BLaER1 (cell line): ENCODE measurements around the gene PTPRM.

Experiments used
- H3K27ac ChIP-seq: shearing (Covaris generic); formaldehyde crosslinking; 2 replicates; pipeline ENCODE4 v1.8.1; 2022
- H3K27me3 ChIP-seq: shearing (Covaris generic); formaldehyde crosslinking; 2 replicates; pipeline ENCODE4 v1.8.1; 2022
- H3K36me3 ChIP-seq: shearing (Covaris generic); formaldehyde crosslinking; 2 replicates; pipeline ENCODE4 v1.8.1; 2022
- H3K4me1 ChIP-seq: shearing (Covaris generic); formaldehyde crosslinking; 2 replicates; pipeline ENCODE4 v1.8.1; 2022
- H3K4me2 ChIP-seq: shearing (Covaris generic); formaldehyde crosslinking; 2 replicates; pipeline ENCODE4 v1.8.1; 2022
- H3K4me3 ChIP-seq: shearing (Covaris generic); formaldehyde crosslinking; 2 replicates; pipeline ENCODE4 v1.8.1; 2022
- H3K9ac ChIP-seq: shearing (Covaris generic); formaldehyde crosslinking; 2 replicates; pipeline ENCODE4 v1.8.1; 2022
- H3K9me3 ChIP-seq: shearing (Covaris generic); formaldehyde crosslinking; 2 replicates; pipeline ENCODE4 v1.8.1; 2022
- H4K20me1 ChIP-seq: shearing (Covaris generic); formaldehyde crosslinking; 2 replicates; pipeline ENCODE4 v1.8.1; 2022
- Cebpa-rat ChIP-seq: shearing (Covaris generic); IDR thresholded peaks from 2 replicates; pipeline ENCODE4 v1.8.1; 2022

PTPRM gene

DNA sequence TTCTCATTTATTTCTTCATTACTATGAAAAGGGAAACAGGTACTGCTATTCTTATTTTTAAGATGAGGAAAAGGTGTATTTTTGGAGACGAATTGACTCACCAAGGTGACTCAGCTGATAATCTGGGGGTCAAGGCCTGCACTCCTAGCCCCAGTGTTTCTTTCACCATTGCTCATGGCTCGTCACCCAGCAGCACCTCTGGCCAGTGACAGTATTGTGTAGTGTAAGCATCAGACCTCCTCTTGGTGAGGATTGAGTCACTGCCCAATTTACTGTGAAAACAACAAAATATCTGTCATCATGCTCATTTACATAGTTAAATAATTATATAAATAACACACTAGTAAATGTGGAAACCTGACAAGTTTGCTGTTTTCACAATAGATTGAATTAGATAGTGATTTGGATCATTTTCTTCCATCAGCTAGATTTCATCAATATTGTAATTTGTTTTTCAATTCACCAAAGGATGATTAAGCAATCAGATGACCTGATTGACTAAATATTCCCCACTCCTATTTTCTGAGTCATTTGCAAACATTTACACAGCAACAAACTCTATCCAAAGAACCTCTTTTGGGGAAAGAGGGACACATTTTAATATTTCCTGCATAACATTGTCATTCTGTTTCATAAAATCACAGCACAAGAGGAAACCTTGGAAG lies 549.4 kb downstream of the PTPRM start:
- Histone ChIP-seq H3K36me3 (no peaks in the 10 kb centered on the region), H3K4me3 (no peak overlapping the region), H4K20me1 (no peaks in the 10 kb centered on the region), H3K27me3 (no peaks in the 10 kb centered on the region), H3K27ac (no peak overlapping the region), H3K4me2 (no peak overlapping the region), H3K9me3 (no peaks in the 10 kb centered on the region), H3K9ac (no peak overlapping the region), H3K4me1 (peaks cover 10% of the 10 kb centered on the region)
- no peak for TF ChIP-seq Cebpa-rat

DNA sequence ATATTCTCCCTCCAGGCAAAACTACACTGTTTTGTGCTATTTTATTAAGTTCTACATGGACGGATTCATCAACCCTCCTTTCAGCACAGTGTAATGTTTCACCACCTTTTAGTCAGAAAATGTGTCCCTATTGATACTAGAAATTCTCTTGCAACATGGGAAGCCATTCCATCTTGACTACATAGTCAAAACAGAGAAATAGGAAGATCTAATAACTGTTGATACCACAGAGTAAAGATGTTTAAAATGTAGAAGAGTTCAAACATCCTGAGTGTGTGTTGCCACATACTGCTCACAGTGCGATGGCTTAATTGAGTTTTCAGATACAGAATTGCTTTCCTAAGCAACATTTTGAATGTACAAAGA lies 549.9 kb downstream of the PTPRM start:
- Histone ChIP-seq H3K4me2 (no peak overlapping the region), H3K9me3 (no peaks in the 10 kb centered on the region), H3K9ac (no peak overlapping the region), H3K36me3 (no peaks in the 10 kb centered on the region), H4K20me1 (no peaks in the 10 kb centered on the region), H3K27ac (no peak overlapping the region), H3K27me3 (no peaks in the 10 kb centered on the region), H3K4me3 (no peak overlapping the region), H3K4me1 (peaks cover 10% of the 10 kb centered on the region)
- no peak for TF ChIP-seq Cebpa-rat

DNA sequence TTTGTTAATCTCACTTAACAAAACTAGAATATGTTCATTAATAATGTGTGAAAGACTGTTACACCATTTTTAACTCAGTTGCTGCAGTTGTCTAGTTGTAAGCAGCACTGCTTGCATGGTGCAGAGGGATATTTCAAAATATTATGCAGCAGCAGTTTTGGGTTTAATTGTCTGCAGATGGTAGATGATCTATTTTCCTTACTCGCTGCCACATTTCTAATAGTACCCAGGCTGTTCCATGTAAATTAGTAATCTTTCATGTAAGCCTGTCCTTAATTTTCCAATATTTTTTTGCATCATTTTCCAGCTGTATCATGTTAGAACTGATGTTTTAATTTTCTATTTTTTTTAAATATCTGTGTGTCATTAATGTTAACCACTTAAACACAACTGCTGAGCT lies 554.0 kb downstream of the PTPRM start:
- Histone ChIP-seq H3K9ac (no peak overlapping the region), H3K27me3 (no peaks in the 10 kb centered on the region), H3K27ac (no peak overlapping the region), H3K4me2 (no peak overlapping the region), H3K4me3 (no peak overlapping the region), H3K4me1 (no peaks in the 10 kb centered on the region), H3K9me3 (no peaks in the 10 kb centered on the region), H4K20me1 (no peaks in the 10 kb centered on the region), H3K36me3 (no peaks in the 10 kb centered on the region)
- no peak for TF ChIP-seq Cebpa-rat

DNA sequence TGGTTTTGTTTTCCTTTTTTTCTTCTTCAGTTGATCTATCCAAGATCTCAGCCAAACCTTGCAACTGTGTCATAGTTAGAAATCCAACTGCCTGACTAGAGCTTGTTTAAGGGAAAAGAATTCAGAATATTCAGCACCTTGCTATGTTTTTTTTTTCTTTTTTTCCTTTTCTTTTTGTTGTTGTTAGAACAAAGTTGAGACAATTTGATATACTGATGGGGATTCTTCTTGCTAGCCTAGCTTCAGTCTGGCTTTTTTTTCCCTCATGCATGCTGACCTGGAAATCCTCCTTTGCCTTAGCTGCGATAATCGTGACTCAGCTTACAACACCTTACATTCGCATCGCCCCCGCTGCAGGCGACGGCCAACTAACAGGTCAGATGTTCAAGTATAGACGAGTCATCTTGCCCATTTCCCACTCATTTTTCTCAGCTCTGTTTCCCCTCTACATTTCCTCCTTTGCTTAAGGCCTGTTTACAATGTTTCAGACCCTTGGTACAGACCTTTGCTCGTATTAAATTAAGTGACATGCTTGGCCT lies 554.9 kb downstream of the PTPRM start:
- H3K9me3 ChIP-seq, result no peaks in the 10 kb centered on the region
- no peak for TF ChIP-seq Cebpa-rat
- no peaks in the 10 kb centered on the region for H3K27me3 ChIP-seq
- H3K4me3 ChIP-seq, result no peak overlapping the region
- H4K20me1 ChIP-seq, result no peaks in the 10 kb centered on the region
- H3K4me2 ChIP-seq, result no peak overlapping the region
- no peak overlapping the region for H3K27ac ChIP-seq
- no peaks in the 10 kb centered on the region for H3K4me1 ChIP-seq
- no peak overlapping the region for H3K9ac ChIP-seq
- no peaks in the 10 kb centered on the region for H3K36me3 ChIP-seq

DNA sequence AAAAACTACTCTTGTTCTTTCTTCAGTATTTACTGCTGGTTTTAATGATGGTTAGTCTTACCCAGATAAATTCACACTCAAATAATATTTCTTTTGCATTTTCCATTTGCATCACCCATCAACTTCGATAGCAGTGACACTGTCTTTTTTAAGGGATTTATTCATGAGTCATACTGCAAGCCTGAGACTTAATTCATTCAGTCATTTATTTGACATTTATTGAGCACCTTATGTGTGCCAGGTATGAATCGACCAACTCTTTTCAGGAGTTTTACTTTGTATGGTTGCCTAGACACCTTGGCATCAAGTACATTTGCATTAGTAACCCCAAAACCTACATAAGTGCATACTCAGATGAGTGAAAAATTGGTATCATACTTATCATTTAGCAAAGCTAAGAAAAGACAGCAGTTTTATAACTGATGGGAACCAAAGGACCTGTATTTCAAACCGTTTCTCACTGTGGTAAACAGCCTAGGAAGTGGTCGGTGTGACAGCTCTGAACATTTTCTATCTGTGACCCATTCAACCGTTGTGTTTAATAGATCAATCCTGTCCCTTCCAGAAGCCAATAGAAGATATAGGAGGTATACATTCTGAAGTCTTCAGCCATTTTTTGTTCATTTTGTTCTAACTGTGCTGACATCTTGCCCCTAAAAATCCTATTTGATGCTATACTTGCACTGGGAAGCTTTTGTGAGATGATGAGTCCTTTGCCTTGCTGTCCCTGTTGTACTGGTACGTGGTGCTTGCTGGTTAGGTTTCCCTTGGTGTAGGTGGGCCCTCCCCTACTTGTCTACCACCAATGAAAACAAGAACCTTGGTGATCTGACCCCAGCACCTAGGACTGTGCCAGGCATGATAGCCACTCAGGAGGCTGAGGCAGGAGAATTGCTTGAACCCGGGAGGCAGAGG lies 557.4 kb downstream of the PTPRM start:
- no peak for TF ChIP-seq Cebpa-rat
- H3K36me3 ChIP-seq, result no peaks in the 10 kb centered on the region
- H3K4me1 ChIP-seq, result no peaks in the 10 kb centered on the region
- no peaks in the 10 kb centered on the region for H3K27me3 ChIP-seq
- H3K4me3 ChIP-seq, result no peak overlapping the region
- H3K4me2 ChIP-seq, result no peak overlapping the region
- H3K27ac ChIP-seq, result no peak overlapping the region
- H4K20me1 ChIP-seq, result no peaks in the 10 kb centered on the region
- no peaks in the 10 kb centered on the region for H3K9me3 ChIP-seq
- no peak overlapping the region for H3K9ac ChIP-seq

DNA sequence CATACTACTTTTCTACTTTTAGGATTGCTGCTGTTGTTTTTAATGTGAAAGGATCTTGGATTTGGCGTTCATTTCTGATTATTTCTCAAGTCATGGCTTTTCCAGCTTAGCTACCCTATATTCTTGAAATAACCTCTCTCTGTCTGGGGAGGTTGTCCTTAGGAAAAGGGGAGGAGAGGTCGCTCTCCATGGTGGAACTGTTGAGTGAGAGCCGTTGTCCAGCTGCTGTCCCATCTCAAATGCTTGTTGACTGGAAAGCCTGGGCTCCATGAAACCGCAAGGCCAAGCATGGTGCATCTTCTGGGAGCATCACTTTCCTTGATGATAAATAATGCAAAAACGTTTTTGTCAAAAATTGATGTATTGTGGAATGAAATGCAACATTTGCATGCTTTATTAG lies 563.0 kb downstream of the PTPRM start:
- Histone ChIP-seq H3K4me3 (no peak overlapping the region), H4K20me1 (no peaks in the 10 kb centered on the region), H3K9me3 (no peaks in the 10 kb centered on the region), H3K36me3 (no peaks in the 10 kb centered on the region), H3K4me1 (no peaks in the 10 kb centered on the region), H3K9ac (no peak overlapping the region), H3K4me2 (no peak overlapping the region), H3K27me3 (no peaks in the 10 kb centered on the region), H3K27ac (no peak overlapping the region)
- TF ChIP-seq Cebpa-rat, result no peak

DNA sequence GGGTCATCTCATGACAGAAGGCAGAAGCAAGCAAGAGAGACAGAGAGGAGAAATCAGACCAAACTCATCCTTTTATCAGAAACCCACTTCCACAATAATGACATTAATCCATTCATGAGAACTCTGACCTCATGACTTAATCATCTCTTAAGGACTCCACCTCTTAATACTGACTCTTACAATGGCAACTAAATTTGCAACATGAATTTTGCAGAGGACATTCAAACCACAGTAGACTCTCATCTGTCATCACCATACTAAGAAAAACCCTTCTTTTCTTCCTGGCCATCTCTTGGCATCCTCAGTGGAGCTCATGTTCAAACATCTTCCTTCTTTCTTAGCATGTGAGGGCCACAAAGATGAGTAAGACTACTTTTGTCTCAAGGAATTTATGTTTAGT lies 565.9 kb downstream of the PTPRM start:
- Histone ChIP-seq H3K36me3 (no peaks in the 10 kb centered on the region), H3K4me3 (no peak overlapping the region), H4K20me1 (no peaks in the 10 kb centered on the region), H3K9me3 (no peaks in the 10 kb centered on the region), H3K4me2 (no peak overlapping the region), H3K4me1 (no peaks in the 10 kb centered on the region), H3K9ac (no peak overlapping the region), H3K27ac (no peak overlapping the region), H3K27me3 (no peaks in the 10 kb centered on the region)
- no peak for TF ChIP-seq Cebpa-rat

DNA sequence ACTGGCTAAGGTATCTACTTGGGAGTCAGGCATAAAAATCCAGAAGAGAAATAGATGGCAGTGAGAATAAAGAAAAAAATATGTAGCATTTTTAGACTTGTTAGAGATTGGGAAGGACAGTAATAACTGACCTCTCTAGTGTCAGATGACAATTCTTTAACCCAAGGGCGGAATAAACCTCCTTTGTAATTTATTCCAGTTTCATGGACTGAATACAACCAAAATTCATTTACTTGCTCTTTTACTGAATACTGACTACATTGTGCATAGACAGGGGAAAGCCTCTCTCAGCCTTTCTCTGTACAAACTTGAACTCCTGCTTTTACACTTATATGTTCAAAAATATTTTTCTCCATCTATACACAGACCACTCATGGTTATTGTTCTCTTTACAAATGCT lies 566.8 kb downstream of the PTPRM start:
- no peaks in the 10 kb centered on the region for H3K36me3 ChIP-seq
- no peaks in the 10 kb centered on the region for H3K4me1 ChIP-seq
- no peak for TF ChIP-seq Cebpa-rat

DNA sequence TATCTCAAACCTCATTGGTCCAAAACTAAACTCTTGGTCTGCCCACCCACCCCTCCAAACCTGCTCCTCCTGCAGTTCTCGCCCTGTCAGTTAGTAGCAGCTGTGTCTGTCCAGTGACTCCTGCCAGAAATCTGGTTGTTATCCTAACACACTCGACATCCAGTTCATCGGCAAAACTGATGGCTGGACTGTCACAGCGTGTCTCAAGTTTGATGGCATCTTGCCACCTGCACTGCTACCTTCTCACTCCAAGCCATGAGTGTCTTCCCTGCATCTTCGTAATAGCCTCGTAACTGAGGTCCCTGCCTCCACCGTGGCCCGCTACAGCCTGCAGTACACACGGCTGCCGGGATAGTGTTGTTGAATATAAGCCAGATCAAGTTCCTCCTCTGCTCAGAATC lies 572.0 kb downstream of the PTPRM start:
- H3K27ac ChIP-seq, result no peak overlapping the region
- no peak for TF ChIP-seq Cebpa-rat

More for the DNA sequence above, 566.8 kb downstream of the PTPRM start:
- no peak overlapping the region for H3K4me3 ChIP-seq
- H3K27ac ChIP-seq, result no peak overlapping the region
- no peak overlapping the region for H3K4me2 ChIP-seq
- no peak overlapping the region for H3K9ac ChIP-seq
- no peaks in the 10 kb centered on the region for H3K9me3 ChIP-seq
- H3K27me3 ChIP-seq, result no peaks in the 10 kb centered on the region
- no peaks in the 10 kb centered on the region for H4K20me1 ChIP-seq

DNA sequence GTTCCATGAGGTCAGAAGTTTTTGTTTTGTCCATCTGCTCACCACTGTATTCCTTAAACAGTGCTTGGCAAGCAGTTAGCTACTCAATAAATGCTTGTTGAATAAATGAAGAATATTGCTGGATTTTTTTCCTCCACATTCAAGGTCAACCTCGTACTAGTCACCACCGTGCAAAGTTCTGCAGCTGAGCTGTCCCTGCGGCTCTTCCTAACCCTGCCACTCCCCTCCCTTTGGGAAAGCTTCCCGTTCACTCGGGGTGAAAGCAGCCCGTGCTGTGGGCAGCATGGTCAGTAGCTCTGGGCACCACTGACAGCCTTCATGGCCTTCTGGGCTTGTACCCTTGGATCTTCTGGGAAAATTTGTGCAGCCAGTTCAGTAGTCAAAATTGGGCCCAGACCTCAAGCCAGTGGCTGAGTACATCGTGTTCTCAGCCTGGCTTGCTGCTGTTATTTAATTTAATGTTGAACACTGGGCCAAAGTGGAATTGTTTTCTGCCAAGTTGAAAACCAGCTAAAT lies 572.8 kb downstream of the PTPRM start:
- Histone ChIP-seq H3K4me2 (no peak overlapping the region), H3K9ac (no peak overlapping the region), H4K20me1 (no peaks in the 10 kb centered on the region), H3K36me3 (no peaks in the 10 kb centered on the region), H3K4me1 (no peaks in the 10 kb centered on the region), H3K27me3 (no peaks in the 10 kb centered on the region), H3K9me3 (no peaks in the 10 kb centered on the region), H3K4me3 (no peak overlapping the region), H3K27ac (no peak overlapping the region)
- no peak for TF ChIP-seq Cebpa-rat

More for the DNA sequence above, 572.0 kb downstream of the PTPRM start:
- H3K9me3 ChIP-seq, result no peaks in the 10 kb centered on the region
- no peaks in the 10 kb centered on the region for H3K27me3 ChIP-seq
- no peaks in the 10 kb centered on the region for H4K20me1 ChIP-seq
- H3K4me1 ChIP-seq, result no peaks in the 10 kb centered on the region
- no peaks in the 10 kb centered on the region for H3K36me3 ChIP-seq
- H3K4me3 ChIP-seq, result no peak overlapping the region
- no peak overlapping the region for H3K4me2 ChIP-seq
- H3K9ac ChIP-seq, result no peak overlapping the region
